Measurements from ENCODE around the gene TMEM14A. TPM values are rescaled to one million over a fixed set of nuclear protein-coding genes. Genes with fewer than 3 reads are reported as not detected.

TMEM14A gene
- total RNA-seq, 1 experiment from 2014 or later = 10.9 TPM

GRCh38 chr6:52726741-52727535 lies 56.0 kb downstream of the TMEM14A start:
- DNase-seq = no peak
- no peaks in the 10 kb centered on the region for H3K36me3 ChIP-seq (replicated peaks; ENCODE audit: control insufficient read depth, insufficient read depth, low read length)
- H3K4me3 ChIP-seq (ENCODE audit: insufficient read depth, low read depth, low read length) = no peak overlapping the region
- no peaks in the 10 kb centered on the region for H3K27me3 ChIP-seq (ENCODE audit: control insufficient read depth, insufficient read depth, low read length)

- Histone ChIP-seq H3K36me3 (replicated peaks; ENCODE audit: control insufficient read depth, insufficient read depth, low read length) (no peaks in the 10 kb centered on the region), H3K27me3 (ENCODE audit: control insufficient read depth, insufficient read depth, low read length) (no peaks in the 10 kb centered on the region), H3K4me3 (ENCODE audit: insufficient read depth, low read depth, low read length) (no peak overlapping the region)
- no peak for DNase-seq
These were observed 57.0 kb downstream of the TMEM14A start for GRCh38 chr6:52727908-52728307.

GRCh38 chr6:52728394-52728793 lies 57.5 kb downstream of the TMEM14A start:
- no peak for DNase-seq
- H3K36me3 ChIP-seq (replicated peaks; ENCODE audit: control insufficient read depth, insufficient read depth, low read length) = no peaks in the 10 kb centered on the region
- H3K27me3 ChIP-seq (ENCODE audit: control insufficient read depth, insufficient read depth, low read length) = no peaks in the 10 kb centered on the region
- no peak overlapping the region for H3K4me3 ChIP-seq (ENCODE audit: insufficient read depth, low read depth, low read length)

- Histone ChIP-seq H3K27me3 (ENCODE audit: control insufficient read depth, insufficient read depth, low read length) (no peaks in the 10 kb centered on the region), H3K4me3 (ENCODE audit: insufficient read depth, low read depth, low read length) (no peak overlapping the region), H3K36me3 (replicated peaks; ENCODE audit: control insufficient read depth, insufficient read depth, low read length) (no peaks in the 10 kb centered on the region)
- no peak for DNase-seq
These were observed 58.7 kb downstream of the TMEM14A start for GRCh38 chr6:52729576-52729975.

GRCh38 chr6:52731719-52732118 lies 60.8 kb downstream of the TMEM14A start:
- H3K27me3 ChIP-seq (ENCODE audit: control insufficient read depth, insufficient read depth, low read length) = no peaks in the 10 kb centered on the region
- no peak overlapping the region for H3K4me3 ChIP-seq (ENCODE audit: insufficient read depth, low read depth, low read length)
- no peak for DNase-seq
- H3K36me3 ChIP-seq (replicated peaks; ENCODE audit: control insufficient read depth, insufficient read depth, low read length) = no peaks in the 10 kb centered on the region

GRCh38 chr6:52733172-52733571 lies 62.3 kb downstream of the TMEM14A start:
- Histone ChIP-seq H3K36me3 (replicated peaks; ENCODE audit: control insufficient read depth, insufficient read depth, low read length) (no peaks in the 10 kb centered on the region), H3K27me3 (ENCODE audit: control insufficient read depth, insufficient read depth, low read length) (no peaks in the 10 kb centered on the region), H3K4me3 (ENCODE audit: insufficient read depth, low read depth, low read length) (no peak overlapping the region)
- no peak for DNase-seq

GRCh38 chr6:52734072-52734471 lies 63.2 kb downstream of the TMEM14A start:
- no peak for DNase-seq
- Histone ChIP-seq H3K4me3 (ENCODE audit: insufficient read depth, low read depth, low read length) (no peak overlapping the region), H3K27me3 (ENCODE audit: control insufficient read depth, insufficient read depth, low read length) (no peaks in the 10 kb centered on the region), H3K36me3 (replicated peaks; ENCODE audit: control insufficient read depth, insufficient read depth, low read length) (no peaks in the 10 kb centered on the region)

GRCh38 chr6:52735071-52735470 lies 64.2 kb downstream of the TMEM14A start:
- H3K27me3 ChIP-seq (ENCODE audit: control insufficient read depth, insufficient read depth, low read length) = no peaks in the 10 kb centered on the region
- no peaks in the 10 kb centered on the region for H3K36me3 ChIP-seq (replicated peaks; ENCODE audit: control insufficient read depth, insufficient read depth, low read length)
- DNase-seq = no peak
- no peak overlapping the region for H3K4me3 ChIP-seq (ENCODE audit: insufficient read depth, low read depth, low read length)

GRCh38 chr6:52736145-52736544 lies 65.2 kb downstream of the TMEM14A start:
- no peak for DNase-seq
- no peaks in the 10 kb centered on the region for H3K27me3 ChIP-seq (ENCODE audit: control insufficient read depth, insufficient read depth, low read length)
- H3K36me3 ChIP-seq (replicated peaks; ENCODE audit: control insufficient read depth, insufficient read depth, low read length) = no peaks in the 10 kb centered on the region
- H3K4me3 ChIP-seq (ENCODE audit: insufficient read depth, low read depth, low read length) = no peak overlapping the region

Other genes with a start within 250 kb of the TMEM14A start
- gene TRAM2, start 94.1 kb upstream of the TMEM14A start, total RNA-seq (2014; rRNA removed; shearing (Covaris generic)) = 8.7 and 9.2 TPM in 2 replicates
- not detected in 2 replicates for gene GSTA2, start 92.4 kb downstream of the TMEM14A start, total RNA-seq (2014; rRNA removed; shearing (Covaris generic))
- 0.70 and 0.94 TPM in 2 replicates for gene GSTA1, start 132.7 kb downstream of the TMEM14A start, total RNA-seq (2014; rRNA removed; shearing (Covaris generic))
- not detected in 2 replicates for gene GSTA5, start 169.7 kb downstream of the TMEM14A start, total RNA-seq (2014; rRNA removed; shearing (Covaris generic))
- not detected in 2 replicates for gene GSTA3, start 238.6 kb downstream of the TMEM14A start, total RNA-seq (2014; rRNA removed; shearing (Covaris generic))